NCI-H748 (cell line): ENCODE results near the gene NUP210.

Experiments used
- DNase-seq: peaks from one replicate; lab custom pipeline; 2025; ENCODE audit not compliant: unreplicated experiment; lab: John Stamatoyannopoulos, UW

Gene NUP210

DNA sequence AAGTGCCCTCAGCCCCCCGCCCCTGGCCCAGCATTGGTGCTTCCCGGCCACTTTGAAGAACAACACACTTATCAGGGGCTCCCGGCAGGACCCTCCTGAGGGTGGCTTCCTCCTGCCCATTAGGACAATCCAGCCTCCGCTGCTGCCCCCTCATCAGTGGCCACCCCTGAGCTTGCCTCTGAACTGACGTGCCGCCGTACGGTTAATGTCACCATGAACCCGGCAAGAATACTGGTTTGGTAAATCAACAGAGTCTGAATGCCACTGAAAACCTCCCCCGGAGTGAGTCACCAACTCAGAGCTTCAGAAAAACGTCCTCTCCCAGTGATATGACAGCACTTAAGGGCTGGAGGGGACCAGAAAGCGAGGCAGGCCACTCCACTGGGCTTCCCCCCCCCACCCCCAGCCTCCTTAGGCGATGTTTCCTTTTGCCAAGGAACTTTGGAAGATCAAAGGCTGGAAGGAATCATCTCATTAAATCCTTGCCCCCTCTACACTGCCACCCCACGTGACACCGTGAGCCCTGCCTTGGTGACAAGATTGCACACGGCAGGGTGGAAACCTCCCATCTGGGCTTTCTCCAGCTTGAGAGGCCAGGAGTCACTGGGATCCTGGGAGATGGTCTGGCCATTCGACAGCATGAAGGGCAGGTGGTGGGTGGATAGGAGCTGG is 142.1 kb downstream of the NUP210 start:
- DNase-seq, result no peak

DNA sequence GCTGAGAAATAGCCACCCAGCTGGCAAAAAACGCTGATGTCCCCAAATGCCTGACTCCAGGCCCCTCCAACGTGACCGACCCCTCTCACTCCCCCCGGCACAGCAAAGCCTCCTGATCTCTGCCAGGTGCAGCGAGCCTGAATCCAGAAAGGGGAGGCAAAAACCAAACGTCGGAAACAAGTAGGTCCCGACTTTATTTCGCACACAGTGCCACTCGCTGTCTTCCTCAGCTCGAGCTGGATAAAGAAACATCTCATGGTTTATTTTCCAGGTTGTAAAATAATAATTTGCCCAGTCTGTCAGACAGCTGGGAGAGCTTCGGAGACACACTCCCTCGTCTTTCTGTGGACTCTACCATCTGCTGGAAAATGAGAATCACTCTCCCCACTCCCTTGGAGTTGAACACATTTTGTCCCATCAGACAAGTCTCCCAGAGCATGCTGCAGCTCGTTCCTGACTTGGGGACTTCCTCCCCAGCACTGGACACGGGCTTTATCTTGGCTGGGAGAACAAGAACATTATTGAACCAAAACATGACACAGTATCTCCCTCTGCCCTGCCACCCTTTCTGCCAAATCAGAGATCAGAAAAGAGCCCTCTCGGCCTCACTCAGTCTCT is 142.8 kb downstream of the NUP210 start:
- DNase-seq, result no peak

DNA sequence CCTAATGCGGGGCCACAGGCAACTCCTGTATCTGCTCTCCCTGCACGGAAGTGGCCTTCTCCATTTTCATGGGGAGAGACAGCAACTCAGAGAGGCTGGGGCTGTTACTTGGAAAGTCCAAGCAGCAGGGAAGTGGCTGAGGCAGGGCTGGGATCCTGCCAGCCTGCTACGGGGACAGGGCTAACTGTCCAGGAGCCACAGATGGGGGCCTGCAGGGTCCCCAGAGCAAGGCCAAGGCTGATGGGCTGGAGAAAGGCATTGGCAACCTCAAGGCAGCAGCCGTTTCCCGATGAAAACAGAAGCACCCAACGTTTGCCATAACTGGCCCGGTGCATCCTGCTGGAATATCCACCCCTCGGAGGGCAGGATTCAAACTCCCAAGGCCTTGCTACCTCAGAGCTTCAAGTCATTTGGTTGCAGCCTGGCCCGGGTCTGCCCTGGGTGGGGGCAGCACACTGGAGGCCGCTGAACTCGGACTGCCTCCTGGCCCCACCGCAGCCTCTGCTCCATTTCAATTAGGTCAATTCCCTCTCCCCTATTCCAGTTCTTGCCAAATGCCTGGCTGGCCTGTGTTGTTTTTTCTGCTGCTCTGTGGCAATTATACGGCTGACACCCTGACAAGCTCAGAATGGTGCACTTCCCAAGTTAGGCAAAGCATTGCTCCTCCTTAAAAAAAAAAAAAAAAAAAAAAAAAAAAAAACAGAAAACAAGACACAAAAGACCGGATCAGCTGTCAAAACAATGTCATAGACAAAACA is 143.5 kb downstream of the NUP210 start:
- no peak for DNase-seq

DNA sequence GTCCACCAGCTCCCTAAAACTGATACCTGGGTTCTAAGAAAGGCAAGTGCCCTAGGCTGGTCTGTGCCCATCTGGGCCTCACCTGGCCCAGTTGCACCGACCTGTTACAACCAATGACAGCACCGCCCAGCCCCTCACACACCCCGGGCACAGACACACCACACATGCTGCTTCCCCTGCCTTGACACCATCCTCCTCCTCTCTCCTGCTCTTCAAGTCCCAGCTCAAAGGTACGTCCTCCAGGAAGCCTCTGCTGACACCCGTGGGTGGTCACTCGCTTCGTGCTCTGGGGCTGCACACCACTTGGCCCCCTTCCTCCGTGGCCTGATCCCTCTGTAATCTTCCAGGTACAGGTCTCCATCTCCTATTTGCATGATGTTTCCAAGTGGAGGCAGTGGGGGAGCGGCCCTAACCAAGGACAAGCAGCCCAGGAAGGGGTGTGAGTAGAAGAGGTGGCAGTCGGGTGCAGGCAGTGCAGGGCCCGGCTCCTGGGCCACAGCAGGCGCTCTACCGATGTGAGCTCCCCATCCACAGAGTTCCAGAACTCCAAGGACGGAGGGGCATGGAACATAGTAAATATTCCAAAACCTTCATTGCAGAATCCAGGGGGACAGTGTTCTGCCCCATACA is 144.6 kb downstream of the NUP210 start:
- DNase-seq, result no peak

DNA sequence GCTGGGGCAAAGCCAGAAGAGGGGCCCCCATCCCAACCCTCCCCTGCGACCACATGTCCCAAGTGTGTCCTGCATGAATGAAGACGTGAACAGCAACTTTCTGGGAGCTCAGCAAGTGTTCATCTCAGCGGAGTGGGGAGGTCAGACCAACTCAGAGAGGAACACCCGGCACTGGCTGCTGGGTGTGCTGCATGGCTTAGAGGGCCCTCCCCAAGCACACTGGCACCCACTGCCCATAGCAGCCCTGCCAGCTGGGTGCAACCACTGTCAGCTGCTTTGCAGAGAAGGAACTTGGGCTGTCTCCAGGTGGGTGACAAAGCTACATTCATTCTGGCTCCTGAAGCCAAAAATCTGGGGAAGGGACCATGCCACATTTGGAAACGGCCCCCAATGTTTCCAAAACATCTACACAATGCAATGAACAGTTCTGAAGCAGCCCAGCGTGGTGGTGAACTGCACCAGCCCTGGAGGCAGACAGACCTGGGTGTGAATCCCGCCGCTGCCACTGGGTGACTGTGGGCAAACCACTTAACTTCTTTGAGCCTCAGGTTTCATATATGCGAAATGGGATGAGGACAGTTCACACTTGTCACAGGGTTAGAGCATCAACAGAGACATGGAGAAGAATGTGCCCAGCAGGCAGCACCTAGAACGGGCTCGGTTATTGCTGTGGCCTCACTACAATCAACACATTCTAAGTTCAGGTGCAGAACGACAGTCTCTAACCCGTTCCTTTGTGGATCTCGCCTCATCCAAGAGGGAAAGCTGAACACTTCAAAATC is 145.4 kb downstream of the NUP210 start:
- DNase-seq, result no peak

DNA sequence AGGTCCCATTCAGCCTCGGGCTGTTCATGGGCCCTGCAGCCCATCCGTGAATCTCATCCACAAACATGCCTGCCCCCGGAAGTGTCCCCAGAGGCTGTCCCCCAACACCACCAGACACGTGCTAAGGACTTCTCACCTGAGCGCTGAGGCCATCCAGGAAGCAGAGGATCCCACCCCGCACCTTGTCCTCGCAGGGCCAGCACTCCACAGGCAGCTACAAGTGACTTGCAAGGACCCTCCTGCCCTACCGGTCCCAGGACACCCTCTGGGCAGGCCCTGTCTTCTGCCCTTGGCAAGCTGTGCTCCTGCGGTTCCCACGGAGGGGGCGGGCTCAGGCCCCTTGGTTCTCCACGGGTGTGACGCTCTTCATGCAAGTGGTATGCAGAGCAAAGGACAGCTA is 146.0 kb downstream of the NUP210 start:
- no peak for DNase-seq

DNA sequence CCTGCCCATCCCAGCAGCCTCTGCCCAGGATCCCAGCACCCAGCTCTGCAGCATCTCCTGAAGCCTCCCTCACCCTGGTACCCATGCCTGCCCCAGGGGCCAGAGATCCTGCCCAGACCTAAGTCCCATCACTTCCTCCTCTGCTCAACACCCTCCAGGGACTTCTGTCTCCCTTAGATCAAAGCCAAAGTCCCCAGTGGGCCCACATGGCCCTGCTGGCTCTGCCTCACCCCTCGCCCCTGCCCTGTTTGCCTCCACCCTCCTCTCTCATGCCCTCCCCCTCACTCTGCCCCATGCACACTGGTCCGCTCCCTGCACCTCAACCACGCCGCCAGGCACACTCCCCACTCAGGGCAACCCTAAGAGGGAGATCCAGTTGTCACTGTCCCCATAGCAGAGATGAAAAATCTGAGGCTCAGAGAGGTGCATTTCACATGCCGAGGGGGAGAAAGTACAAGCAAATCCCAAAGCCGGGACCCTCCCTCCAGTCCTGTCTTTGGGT is 146.5 kb downstream of the NUP210 start:
- no peak for DNase-seq

DNA sequence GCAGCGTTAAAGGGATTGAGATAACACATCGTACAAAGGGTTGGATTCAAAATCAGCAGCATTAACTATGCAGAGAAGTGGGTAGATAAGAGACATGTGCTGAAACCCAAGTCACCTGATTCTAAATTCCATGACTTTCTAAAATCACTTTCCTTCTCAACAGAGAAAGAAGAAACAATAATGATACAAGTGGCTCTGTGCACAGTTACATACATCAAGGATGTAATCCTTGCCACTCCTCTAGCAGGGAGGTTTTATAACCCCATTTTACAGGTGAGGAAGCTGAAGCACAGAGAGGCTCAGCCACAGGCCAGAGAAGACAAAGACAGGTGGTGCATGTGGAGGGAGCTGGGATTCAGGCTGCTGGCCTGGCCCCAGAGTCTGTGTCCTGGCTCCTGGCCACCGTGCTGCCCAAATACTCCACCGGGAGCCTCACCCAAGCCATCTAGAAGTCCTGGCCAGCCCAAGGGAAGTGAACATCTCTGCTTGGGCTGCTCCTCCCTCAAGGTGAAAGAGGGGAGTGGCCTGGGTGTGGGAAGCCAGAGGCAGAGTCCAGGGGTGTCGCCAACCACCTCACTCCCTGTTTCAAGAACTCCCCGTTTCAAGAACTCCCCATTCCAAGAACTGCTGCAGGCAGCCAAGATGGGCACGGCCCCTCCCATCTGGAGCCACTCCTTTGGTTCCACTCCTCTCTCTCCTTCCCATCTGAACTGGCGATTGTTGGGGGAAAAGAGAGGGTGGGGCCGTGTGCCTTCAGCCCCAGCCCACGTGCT is 147.1 kb downstream of the NUP210 start:
- no peak for DNase-seq

DNA sequence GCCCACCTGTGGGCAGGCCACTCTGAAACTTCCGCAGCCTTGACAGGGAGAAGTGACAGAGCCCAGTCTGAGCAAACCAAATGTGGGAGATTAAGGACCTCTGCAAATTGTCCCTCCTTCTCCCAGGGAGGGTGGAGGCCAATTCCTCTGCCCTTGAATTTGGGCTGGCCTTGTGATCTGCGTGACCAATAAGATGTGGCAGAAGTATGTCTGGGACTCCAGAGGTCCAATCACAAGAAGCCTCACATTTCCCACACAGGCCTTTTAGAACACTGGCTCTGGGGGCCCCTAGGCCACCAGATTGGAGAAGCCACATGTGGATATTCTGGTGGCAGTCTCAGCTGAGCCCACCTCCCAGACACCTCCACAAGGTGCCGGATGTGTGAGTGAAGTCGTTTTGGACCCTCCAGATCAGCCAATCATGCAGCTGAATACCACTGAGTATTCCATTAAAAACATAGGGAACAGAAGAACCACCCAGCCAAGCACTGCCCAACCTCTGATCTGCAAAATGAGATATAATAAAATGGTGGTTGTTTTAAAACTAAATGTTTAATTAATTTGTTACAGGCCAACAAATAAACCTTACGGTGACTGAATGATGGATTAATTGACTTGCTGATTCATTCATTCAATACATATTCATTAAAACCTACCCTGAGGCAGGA is 150.3 kb downstream of the NUP210 start:
- DNase-seq, result no peak

DNA sequence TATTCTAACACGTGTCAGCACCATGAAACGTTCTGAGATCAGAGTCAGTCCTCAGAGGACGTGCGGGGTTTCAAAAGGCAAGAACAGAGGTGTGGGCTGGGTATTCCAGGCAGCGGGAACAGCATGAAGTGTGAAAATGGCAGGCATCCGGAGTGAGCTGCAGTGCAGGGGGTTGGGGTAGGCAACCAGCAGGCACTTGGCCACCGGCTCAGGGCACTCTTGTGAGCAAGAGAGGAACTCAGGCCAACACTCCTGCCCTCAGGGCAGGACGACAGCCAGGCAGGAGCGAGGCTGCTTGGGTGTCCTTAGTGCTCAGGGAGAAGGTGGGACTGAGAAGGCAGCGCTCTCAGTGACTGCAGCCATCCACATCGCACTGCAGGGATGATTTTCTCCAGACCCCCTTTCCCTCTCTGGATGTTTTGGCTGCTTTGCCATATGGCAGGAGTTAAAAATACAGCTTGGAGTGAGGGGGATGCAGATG is 151.1 kb downstream of the NUP210 start:
- no peak for DNase-seq

DNA sequence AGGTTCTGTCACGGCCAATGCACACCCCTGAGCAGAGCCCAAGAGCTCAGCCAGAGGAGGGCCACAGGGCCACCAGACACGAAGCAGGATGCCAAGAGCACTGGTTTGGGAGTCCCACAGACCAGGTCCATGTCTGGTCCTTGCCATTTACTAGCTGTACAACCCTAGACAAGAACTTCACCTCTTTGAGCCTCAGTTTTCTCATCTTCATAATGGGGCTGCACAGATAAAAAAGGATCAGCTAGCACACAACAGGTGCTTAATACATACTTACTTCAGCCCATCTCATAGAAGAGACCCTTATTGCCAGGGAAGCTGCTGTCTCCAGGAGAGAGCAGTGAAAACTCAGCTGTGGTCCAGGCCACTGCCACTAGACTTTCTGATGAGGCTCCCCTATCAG is 152.0 kb downstream of the NUP210 start:
- no peak for DNase-seq

DNA sequence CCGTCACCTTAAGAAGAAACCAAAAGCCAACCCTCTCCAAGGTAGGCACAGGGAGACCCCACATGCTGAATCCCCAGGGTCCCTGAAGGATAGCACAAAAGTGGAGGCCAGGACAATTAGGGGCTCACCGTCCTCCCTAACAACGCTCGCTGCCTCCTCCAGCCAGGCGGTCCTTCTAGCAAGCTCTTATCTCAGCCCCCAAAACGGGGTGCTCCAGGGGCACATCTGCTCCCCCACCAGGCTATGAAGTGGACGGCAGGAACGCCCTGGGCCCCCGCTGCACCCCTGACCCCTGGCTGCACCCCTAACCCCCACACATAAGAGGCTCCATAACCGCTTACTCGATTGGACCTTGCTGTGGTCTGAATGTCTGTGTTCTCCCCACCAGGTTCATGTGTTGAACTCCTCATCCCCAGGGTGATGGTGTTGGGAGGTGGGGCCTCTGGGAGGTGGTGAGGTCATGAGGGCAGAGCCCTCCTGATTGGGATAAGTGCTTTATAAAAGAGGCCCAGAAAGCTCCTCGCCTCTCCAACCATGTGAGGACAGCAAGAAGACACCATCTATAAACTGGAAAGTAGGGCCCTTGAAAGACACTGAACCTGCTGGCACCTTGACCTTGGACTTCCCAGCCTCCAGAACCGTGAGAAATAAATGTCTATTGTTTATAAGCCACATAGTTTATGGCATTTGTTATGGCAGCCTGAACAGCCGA is 153.3 kb downstream of the NUP210 start:
- DNase-seq, result no peak
